NOMO-1 treated with DMSO at 0.1 percent for 48 hours (cell line): ENCODE results near the gene ABR.
A peak's percentile ranks its signal among the peaks of the same experiment; 100 is the strongest.
"Not testable (repeated sequence)": the region's sequence is repeated elsewhere in the genome, so short reads cannot be mapped to it uniquely, and the experiment has no call there.

ENCODE experiments used
- DNase-seq: peaks from one replicate; lab custom pipeline; 2025; ENCODE audit not compliant: unreplicated experiment; lab: John Stamatoyannopoulos, UW

Gene ABR

GRCh38 chr17:995324-995723 lies 184.5 kb downstream of the ABR start:
- not testable (repeated sequence) for DNase-seq

GRCh38 chr17:992933-993332 lies 186.8 kb downstream of the ABR start:
- DNase-seq = no peak

GRCh38 chr17:988561-988960 lies 191.2 kb downstream of the ABR start:
- DNase-seq = no peak

- DNase-seq = no peak
Measured at GRCh38 chr17:987931-988330, 191.8 kb downstream of the ABR start.

- no peak for DNase-seq
Measured at GRCh38 chr17:986322-986929, 193.4 kb downstream of the ABR start.

GRCh38 chr17:983921-984320 lies 195.9 kb downstream of the ABR start:
- DNase-seq = no peak

- DNase-seq = no peak
Measured at GRCh38 chr17:981292-981658, 198.5 kb downstream of the ABR start.

- peak; percentile 87 for DNase-seq
Measured at GRCh38 chr17:980406-981291, 199.1 kb downstream of the ABR start.

GRCh38 chr17:979539-980405 lies 200.0 kb downstream of the ABR start, which contains the start of gene NXN:
Gene NXN, minus strand, starts transcription at chr17:979776.
- DNase-seq = peak; percentile 55

- no peak for DNase-seq
Measured at GRCh38 chr17:979212-979538, 200.6 kb downstream of the ABR start.

- DNase-seq = no peak
Measured at GRCh38 chr17:978103-979093, 201.4 kb downstream of the ABR start.

GRCh38 chr17:977166-977565 lies 202.6 kb downstream of the ABR start:
- no peak for DNase-seq

- DNase-seq = no peak
Measured at GRCh38 chr17:976312-976711, 203.5 kb downstream of the ABR start.

GRCh38 chr17:975371-975915 lies 204.3 kb downstream of the ABR start:
- no peak for DNase-seq

GRCh38 chr17:974778-975177 lies 205.0 kb downstream of the ABR start:
- not testable (repeated sequence) for DNase-seq

- DNase-seq = peak; percentile 78
Measured at GRCh38 chr17:973053-973452, 206.7 kb downstream of the ABR start.

- DNase-seq = not testable (repeated sequence)
Measured at GRCh38 chr17:971861-972260, 207.9 kb downstream of the ABR start.

- no peak for DNase-seq
Measured at GRCh38 chr17:970364-970763, 209.4 kb downstream of the ABR start.

GRCh38 chr17:969811-970355 lies 209.9 kb downstream of the ABR start:
- no peak for DNase-seq
